ENCODE data around the gene HS3ST5. TPM values are rescaled to one million over a fixed set of nuclear protein-coding genes. Genes with fewer than 3 reads are reported as not detected.

Gene HS3ST5
- total RNA-seq, 1 experiment from 2014 or later: 14.4 TPM

GRCh38 chr6:114154812-114155211 lies 188.0 kb downstream of the HS3ST5 start:
- Histone ChIP-seq H2BK12ac (ENCODE audit: insufficient read length, low read depth, low read length) (no peak overlapping the region), H3K27me3 (ENCODE audit: insufficient read depth, low read length) (no peaks in the 10 kb centered on the region), H3K56ac (ENCODE audit: insufficient read length, low read depth, low read length) (no peak overlapping the region), H4K20me1 (ENCODE audit: control insufficient read depth, insufficient read depth, insufficient read length) (no peaks in the 10 kb centered on the region), H4K8ac (replicated peaks; ENCODE audit: insufficient read length, low read depth, low read length) (no peak overlapping the region), H4K5ac (ENCODE audit: insufficient read length, low read depth, low read length) (no peak overlapping the region), H3K79me2 (ENCODE audit: insufficient read depth, low read length) (no peaks in the 10 kb centered on the region), H3K23me2 (ENCODE audit: insufficient read length, low read depth, low read length, poor library complexity, severe bottlenecking) (no peaks in the 10 kb centered on the region), H3K4me1 (ENCODE audit: insufficient read depth, low read length) (peaks cover 3% of the 10 kb centered on the region; the same call in 1 of the 2 replicates), H2BK5ac (ENCODE audit: insufficient read length, low read length) (no peak overlapping the region), H2AK5ac (ENCODE audit: insufficient read length, low read length) (no peak overlapping the region), H2AFZ (ENCODE audit: low read length) (no peak overlapping the region), H3K9me3 (ENCODE audit: control insufficient read depth, low read depth, low read length) (no peaks in the 10 kb centered on the region), H3K27ac (ENCODE audit: insufficient read length, low read depth, low read length) (no peak overlapping the region), H3T11ph (ENCODE audit: low read length) (no peak overlapping the region), H3K9ac (ENCODE audit: extremely low read depth, insufficient read length, low read length) (no peak overlapping the region), H2BK15ac (ENCODE audit: low read depth, low read length) (no peak overlapping the region), H3K4me2 (ENCODE audit: insufficient read depth, insufficient read length, low read length) (peak overlapping the region; percentile 42), H3K23ac (ENCODE audit: insufficient read length, low read depth, low read length) (no peak overlapping the region), H3K14ac (ENCODE audit: insufficient read depth, low read length) (no peak overlapping the region), H3K79me1 (ENCODE audit: insufficient read depth, low read depth, low read length, poor library complexity, severe bottlenecking) (no peaks in the 10 kb centered on the region), H2BK120ac (ENCODE audit: low read depth, low read length, poor library complexity, severe bottlenecking) (no peak overlapping the region), H3K4ac (ENCODE audit: low read depth, low read length) (no peak overlapping the region), H2BK20ac (ENCODE audit: low read depth, low read length, poor library complexity, severe bottlenecking) (no peak overlapping the region), H4K91ac (ENCODE audit: insufficient read length, low read depth, low read length) (no peak overlapping the region), H3K18ac (ENCODE audit: insufficient read length, low read depth, low read length) (no peak overlapping the region)
- Mint-ChIP-seq H3K4me1 (peaks cover 26 to 32% of the 10 kb centered on the region in 2 experiments), H3K27me3 (ENCODE audit: low read depth) (no peaks in the 10 kb centered on the region), H3K27ac (peak overlapping the region; percentile 36 to 73 (median 62); a peak in 4 of 7 replicates), H3K4me3 (no peak overlapping the region), H3K9me3 (no peaks in the 10 kb centered on the region), H3K36me3 (ENCODE audit: insufficient read depth in 1 of 3, low read depth in 3 of 3) (peaks cover 0 to 10% (median 0%) of the 10 kb centered on the region in 3 experiments; a peak in 3 of 7 replicates)
- DNase-seq: no peak
- no peak for TF ChIP-seq CTCF (conservative IDR thresholded peaks at IDR 0.05)
- WGBS (ENCODE audit: extremely low coverage, insufficient read length, low lambda C conversion rate): no CpG with 5 or more reads among the region's 4 CpGs
